Measurements from ENCODE around the gene NDUFB7.

DNA sequence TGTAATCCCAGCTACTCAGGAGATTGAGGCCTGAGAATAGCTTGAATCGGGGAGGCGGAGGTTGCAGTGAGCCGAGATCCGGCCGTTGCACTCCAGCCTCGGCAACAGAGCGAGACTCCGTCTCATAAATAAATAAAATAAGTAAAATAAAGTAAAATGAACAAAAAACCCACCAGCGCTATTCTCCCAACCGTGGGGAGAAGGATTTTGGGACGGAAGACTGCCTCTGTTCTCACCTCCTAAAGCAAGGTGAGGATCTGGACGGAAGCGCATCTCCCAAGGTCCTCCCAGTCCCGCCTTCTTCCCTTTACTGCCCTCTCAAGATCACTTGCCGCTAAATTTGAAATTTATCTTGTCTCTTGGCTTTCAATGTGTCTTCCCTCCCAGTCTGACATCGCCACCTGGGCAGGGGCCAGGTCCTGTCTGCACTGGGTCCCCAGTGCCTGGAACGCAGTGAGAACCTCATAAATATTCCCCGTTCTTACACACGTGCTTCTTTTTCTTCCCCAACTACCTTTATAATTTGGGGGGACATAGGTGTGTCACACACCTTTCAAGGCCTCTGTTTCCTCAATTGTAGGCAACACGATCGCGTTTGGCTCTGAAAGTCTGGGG is 52.5 kb downstream of the NDUFB7 start:
- TF ChIP-seq, protein P1, sequence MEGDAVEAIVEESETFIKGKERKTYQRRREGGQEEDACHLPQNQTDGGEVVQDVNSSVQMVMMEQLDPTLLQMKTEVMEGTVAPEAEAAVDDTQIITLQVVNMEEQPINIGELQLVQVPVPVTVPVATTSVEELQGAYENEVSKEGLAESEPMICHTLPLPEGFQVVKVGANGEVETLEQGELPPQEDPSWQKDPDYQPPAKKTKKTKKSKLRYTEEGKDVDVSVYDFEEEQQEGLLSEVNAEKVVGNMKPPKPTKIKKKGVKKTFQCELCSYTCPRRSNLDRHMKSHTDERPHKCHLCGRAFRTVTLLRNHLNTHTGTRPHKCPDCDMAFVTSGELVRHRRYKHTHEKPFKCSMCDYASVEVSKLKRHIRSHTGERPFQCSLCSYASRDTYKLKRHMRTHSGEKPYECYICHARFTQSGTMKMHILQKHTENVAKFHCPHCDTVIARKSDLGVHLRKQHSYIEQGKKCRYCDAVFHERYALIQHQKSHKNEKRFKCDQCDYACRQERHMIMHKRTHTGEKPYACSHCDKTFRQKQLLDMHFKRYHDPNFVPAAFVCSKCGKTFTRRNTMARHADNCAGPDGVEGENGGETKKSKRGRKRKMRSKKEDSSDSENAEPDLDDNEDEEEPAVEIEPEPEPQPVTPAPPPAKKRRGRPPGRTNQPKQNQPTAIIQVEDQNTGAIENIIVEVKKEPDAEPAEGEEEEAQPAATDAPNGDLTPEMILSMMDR (IDR thresholded peaks at IDR 0.05; ENCODE audit: low read length), result no peak
- TF ChIP-seq EZH2 (optimal IDR thresholded peaks at IDR 0.05; ENCODE audit: low read depth, low read length), result no peak
- TF ChIP-seq EZH2phosphoT487 (IDR thresholded peaks at IDR 0.05; ENCODE audit: low read length), result no peak

Data from MM.1S (cell line).